Activated CD4-positive, alpha-beta T cell treated with anti-CD3 and anti-CD28 coated beads for 48 hours (primary cell): Measurements from ENCODE around the gene CTNNA3.

Experiments
- DNase-seq: peaks from one replicate; pipeline ENCODE4 v3.0.0-alpha.2; 2020

Gene CTNNA3

DNA sequence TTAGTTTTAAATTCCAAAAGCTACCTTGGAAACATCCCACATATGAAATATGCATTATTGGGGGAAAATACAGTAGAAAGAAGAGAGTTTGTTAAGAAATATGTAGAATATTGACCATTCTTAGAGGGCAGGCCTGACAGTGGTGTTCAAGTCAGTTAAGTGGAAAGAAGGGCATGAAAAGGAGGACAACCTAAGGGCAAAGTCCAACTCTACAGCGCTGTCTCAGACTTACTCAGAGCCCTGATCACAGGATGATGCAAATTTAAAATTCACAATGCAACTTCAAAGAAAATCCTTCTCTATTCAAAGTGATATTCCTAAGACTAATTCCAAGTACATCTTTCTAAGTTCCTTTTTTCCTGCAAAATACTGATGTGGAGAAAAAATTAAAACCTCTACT is 909.3 kb downstream of the CTNNA3 start:
- no peak for DNase-seq

GRCh38 chr10:66784770-66785169 is 911.2 kb downstream of the CTNNA3 start:
- no peak for DNase-seq

- no peak for DNase-seq
These were observed 912.7 kb downstream of the CTNNA3 start for GRCh38 chr10:66783316-66783715.

GRCh38 chr10:66782776-66783175 is 913.2 kb downstream of the CTNNA3 start:
- no peak for DNase-seq

- no peak for DNase-seq
These were observed 913.9 kb downstream of the CTNNA3 start for GRCh38 chr10:66782144-66782543.

GRCh38 chr10:66780796-66781195 is 915.2 kb downstream of the CTNNA3 start:
- DNase-seq: no peak

- no peak for DNase-seq
These were observed 917.6 kb downstream of the CTNNA3 start for GRCh38 chr10:66778351-66778750.

DNA sequence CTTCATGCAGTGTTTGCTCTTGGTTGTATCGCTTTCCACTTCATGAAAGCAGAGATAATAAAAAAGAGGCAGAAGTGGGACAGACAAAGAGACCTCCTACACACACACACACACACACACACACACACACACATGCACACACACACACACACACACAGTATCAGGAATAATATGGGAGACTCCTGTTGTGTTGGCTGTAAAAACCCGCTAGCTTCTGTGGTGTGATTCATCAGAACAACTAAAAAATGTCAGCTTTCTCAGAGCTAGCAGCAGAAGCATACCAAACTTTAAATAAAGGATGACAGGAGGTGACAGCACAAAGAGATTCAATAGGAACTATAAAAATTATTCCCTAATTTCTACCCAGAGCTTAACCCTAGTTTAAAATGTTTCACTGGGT is 918.3 kb downstream of the CTNNA3 start:
- no peak for DNase-seq

GRCh38 chr10:66773472-66773817 is 922.5 kb downstream of the CTNNA3 start:
- no peak for DNase-seq

DNA sequence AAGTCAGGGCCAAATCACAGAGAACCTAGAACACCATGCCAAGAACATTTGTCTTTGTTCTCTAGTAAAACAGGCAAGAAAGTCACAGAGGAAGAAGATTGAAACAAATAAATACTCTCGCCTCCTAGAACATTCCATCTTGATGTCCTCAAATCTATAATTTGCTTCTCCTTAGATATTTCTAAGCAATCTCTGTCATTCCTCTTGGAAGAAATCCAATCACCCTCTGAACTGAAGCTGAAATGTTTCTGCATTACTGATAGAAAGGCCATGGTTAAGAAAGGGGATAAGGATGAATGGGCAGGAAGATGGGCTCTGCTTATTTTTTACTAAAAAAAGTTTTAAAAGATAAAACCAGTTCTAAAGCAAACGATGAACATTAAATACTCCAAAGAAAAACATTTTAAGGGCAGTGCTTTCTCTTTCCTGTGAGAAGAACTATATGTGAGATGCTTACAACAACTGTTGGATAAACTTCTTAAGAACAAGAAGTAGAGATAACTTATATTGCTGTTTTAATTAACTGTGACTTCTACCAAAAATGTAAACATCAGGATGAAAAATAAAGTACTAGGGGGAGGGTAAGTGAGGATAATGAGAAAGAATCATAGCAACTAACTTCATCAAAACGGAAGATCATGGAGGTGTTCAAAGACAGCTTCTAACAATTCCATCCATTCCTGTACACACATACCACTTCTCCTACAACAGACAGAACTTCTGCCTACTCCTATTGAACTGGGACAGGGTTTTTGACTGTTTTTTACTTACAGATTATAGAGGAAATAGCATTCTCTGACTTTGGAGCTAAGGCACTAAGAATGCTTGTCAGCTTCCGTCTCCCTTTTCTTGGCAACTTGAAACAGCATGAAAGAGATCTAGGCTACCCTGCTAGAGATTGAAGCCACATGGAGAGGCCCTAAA is 923.2 kb downstream of the CTNNA3 start:
- no peak for DNase-seq

- DNase-seq: no peak
These were observed 928.3 kb downstream of the CTNNA3 start for GRCh38 chr10:66767707-66768106.

- DNase-seq: no peak
These were observed 933.7 kb downstream of the CTNNA3 start for GRCh38 chr10:66762218-66762729.

DNA sequence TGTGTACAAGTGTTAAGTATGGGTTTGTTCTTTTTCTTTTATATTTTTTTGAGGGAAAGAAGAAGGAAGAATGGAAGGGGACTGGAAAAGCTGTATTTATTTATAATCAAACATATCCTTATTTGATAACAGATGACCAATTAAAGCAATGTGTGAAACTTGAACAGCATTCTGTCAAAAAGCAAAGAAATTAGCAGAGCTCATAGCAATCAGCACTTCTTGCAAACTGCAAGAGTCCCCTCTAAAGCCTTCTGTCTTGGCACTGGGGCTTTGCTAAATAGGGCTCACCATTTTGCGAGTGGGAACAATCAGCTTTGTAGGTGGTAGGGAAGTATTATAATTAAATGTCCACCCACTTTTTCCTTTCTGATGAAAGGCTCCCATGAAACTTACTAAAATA is 935.1 kb downstream of the CTNNA3 start:
- DNase-seq: no peak

- no peak for DNase-seq
These were observed 940.5 kb downstream of the CTNNA3 start for GRCh38 chr10:66755474-66755873.

GRCh38 chr10:66752714-66753113 is 943.3 kb downstream of the CTNNA3 start:
- no peak for DNase-seq

DNA sequence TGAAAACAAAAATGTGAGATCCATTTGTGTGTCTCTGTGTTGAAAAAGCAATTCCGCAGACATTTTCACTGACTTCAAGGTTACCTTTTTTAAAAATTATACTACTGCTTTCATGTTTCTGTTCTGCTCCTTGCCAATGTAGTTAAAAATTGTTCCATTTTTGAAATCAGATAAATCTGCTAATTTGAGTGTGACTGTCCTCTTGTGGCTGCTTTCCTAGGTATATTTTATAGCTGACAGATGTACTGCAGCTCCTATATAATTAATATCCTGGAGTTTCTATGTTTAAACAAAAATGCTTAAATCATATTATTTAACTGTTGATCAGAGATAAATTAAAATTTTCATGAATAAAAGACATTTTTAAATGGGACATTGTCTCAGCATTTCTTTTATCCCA is 947.8 kb downstream of the CTNNA3 start:
- no peak for DNase-seq

DNA sequence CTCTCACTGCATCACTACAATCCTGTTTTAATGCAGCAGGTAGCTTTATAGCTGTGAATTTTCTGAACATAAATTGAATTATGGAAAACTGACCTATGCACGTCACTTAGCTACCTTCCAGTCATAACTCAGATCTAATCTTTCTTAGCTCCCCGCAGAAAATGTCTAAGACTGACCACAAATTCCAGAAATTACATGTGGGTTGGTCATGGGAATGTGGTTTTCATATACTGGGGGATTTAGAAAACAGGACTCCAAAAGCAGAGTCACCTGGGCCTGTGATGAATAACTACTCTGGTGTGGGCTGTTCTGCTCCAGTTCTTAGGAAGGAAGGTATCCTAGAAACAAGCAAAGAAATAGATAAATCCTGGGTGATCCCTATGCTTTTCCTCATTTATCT is 948.5 kb downstream of the CTNNA3 start:
- DNase-seq: no peak

- no peak for DNase-seq
These were observed 949.3 kb downstream of the CTNNA3 start for GRCh38 chr10:66746711-66747110.

- no peak for DNase-seq
These were observed 949.7 kb downstream of the CTNNA3 start for GRCh38 chr10:66746246-66746645.

DNA sequence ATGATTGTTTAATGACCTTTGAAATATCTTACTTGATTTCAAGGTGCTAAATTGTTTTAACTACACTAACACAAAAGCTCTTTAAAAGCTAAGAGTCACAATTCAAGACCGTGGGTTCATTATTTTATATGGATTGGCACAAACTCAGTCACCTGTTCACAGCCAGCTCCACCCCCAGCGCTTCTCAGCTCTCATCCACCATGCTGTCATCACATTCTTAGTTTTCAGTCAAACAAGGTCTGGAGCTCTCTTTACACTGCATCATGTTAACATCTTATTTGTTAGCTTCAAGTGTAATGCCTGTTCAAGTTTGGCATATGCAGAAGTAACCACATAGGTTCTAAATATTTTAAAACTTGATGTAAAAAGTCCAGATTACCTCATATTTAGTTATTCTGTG is 951.1 kb downstream of the CTNNA3 start:
- DNase-seq: no peak

DNA sequence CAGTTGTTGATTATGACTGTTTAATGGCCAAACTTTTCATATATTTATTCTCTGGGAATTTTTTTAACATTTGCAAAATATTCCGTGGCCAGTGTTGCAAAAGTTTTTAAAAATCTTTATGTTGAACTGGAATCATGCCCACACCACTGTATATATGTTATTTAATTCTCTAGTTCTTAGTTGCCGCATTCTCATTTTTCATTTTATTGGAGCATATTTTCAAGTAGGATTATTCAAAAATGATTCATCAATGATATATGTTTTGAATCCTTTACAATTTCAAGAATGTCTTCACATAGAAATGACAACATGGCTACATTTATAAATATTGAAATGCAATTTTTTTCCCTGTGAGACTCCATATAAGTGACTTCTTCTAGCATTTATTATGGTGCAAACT is 958.8 kb downstream of the CTNNA3 start:
- no peak for DNase-seq

DNA sequence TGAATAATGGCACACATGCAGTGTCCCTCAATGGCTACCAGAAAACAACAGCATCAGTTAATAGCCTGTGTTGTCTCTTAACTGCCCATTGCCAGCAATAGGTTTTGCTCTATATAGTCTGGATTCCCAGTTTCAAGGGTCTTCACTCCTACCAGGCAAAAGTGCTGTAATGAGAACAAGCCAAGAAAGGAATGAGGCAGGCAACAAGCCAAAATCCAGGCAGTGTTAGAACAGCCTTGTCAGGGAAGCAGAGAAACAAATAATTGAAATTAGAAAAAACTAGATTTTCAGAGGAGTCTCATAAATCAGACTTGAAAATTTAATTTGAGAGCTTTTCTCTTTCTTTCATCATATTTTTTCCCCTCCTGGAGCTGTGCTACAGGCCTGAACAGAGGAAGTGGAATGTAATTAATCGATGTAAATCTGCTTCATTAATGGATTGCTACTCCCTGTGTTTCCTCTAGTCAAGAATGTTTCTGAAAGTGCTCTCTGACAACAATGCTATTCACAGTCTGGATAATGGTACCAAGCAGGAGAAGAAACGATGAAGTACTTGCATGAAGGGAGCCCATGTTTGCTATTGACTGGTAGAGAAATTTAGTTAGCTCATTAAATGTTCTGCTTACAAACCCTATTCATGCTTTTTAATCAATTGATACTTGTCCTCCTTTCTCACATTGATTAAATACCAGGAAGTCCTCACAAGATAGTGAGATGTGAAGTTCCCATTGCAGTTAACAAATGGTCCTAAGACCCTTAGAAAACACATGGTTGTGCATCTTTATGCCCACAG is 972.2 kb downstream of the CTNNA3 start:
- no peak for DNase-seq

- no peak for DNase-seq
These were observed 976.5 kb downstream of the CTNNA3 start for GRCh38 chr10:66719483-66719882.
